H9 (cell line): Measurements from ENCODE around the gene PUDP. TPM values are rescaled to one million over a fixed set of nuclear protein-coding genes. Genes with fewer than 3 reads are reported as not detected.

ENCODE experiments used
- DNase-seq: peaks from one replicate; pipeline ENCODE4 v3.0.0-alpha.2; 2017
- H2AFZ ChIP-seq: one replicate; pipeline ENCODE4 v1.6.1; 2013; ENCODE audit warnings: mild to moderate bottlenecking, low read length, control low read depth, moderate library complexity
- H2AK5ac ChIP-seq: 2 replicates; pipeline ENCODE4 v1.6.1; 2013; ENCODE audit warnings: low read length, control low read depth, mixed read lengths; ENCODE audit not compliant: insufficient read length
- H2BK120ac ChIP-seq: one replicate; pipeline ENCODE4 v1.6.1; 2013; ENCODE audit warnings: low read depth, mild to moderate bottlenecking, low read length, control low read depth, inconsistent platforms; ENCODE audit not compliant: poor library complexity, severe bottlenecking
- H2BK12ac ChIP-seq: 2 replicates; pipeline ENCODE4 v1.6.1; 2013; ENCODE audit warnings: low read length, control low read depth, mixed read lengths, low read depth; ENCODE audit not compliant: insufficient read length
- H2BK15ac ChIP-seq: 2 replicates; pipeline ENCODE4 v1.6.1; 2013; ENCODE audit warnings: low read depth, low read length, control low read depth
- H2BK20ac ChIP-seq: one replicate; pipeline ENCODE4 v1.6.1; 2013; ENCODE audit warnings: low read depth, mild to moderate bottlenecking, low read length, control low read depth, inconsistent platforms; ENCODE audit not compliant: poor library complexity, severe bottlenecking
- H2BK5ac ChIP-seq: 2 replicates; pipeline ENCODE4 v1.6.1; 2013; ENCODE audit warnings: low read length, control low read depth, mixed read lengths; ENCODE audit not compliant: insufficient read length
- H3K14ac ChIP-seq: 2 replicates; pipeline ENCODE4 v1.6.1; 2013; ENCODE audit warnings: low read length, control low read depth; ENCODE audit not compliant: insufficient read depth
- H3K18ac ChIP-seq: 2 replicates; pipeline ENCODE4 v1.6.1; 2013; ENCODE audit warnings: low read depth, mild to moderate bottlenecking, mixed read lengths, low read length, control low read depth; ENCODE audit not compliant: insufficient read length
- H3K23ac ChIP-seq: 2 replicates; pipeline ENCODE4 v1.6.1; 2013; ENCODE audit warnings: low read length, control low read depth, mixed read lengths, low read depth; ENCODE audit not compliant: insufficient read length
- H3K23me2 ChIP-seq: 2 replicates; pipeline ENCODE4 v1.6.1; 2013; ENCODE audit warnings: low read depth, mild to moderate bottlenecking, mixed read lengths, low read length, control low read depth; ENCODE audit not compliant: insufficient read length, poor library complexity, severe bottlenecking
- H3K27ac ChIP-seq: 2 replicates; pipeline ENCODE4 v1.5.1; 2013; ENCODE audit warnings: low read length, control low read depth, mixed read lengths, low read depth; ENCODE audit not compliant: insufficient read length
- H3K27me3 ChIP-seq: 2 replicates; pipeline ENCODE4 v1.6.1; 2013; ENCODE audit warnings: low read length, control low read depth, inconsistent platforms; ENCODE audit not compliant: insufficient read depth
- H3K4ac ChIP-seq: 2 replicates; pipeline ENCODE4 v1.6.1; 2013; ENCODE audit warnings: low read depth, mild to moderate bottlenecking, control low read depth, inconsistent platforms, low read length, moderate library complexity
- H3K4me1 ChIP-seq: 2 replicates; pipeline ENCODE4 v1.6.1; 2013; ENCODE audit warnings: low read length, control low read depth, inconsistent platforms; ENCODE audit not compliant: insufficient read depth
- H3K4me2 ChIP-seq: 2 replicates; pipeline ENCODE4 v1.6.1; 2013; ENCODE audit warnings: low read length, control low read depth, mixed read lengths; ENCODE audit not compliant: insufficient read length, insufficient read depth
- H3K56ac ChIP-seq: 2 replicates; pipeline ENCODE4 v1.6.1; 2013; ENCODE audit warnings: low read depth, mild to moderate bottlenecking, mixed read lengths, low read length, control low read depth; ENCODE audit not compliant: insufficient read length
- H3K79me1 ChIP-seq: 2 replicates; pipeline ENCODE4 v1.6.1; 2013; ENCODE audit warnings: low read depth, mild to moderate bottlenecking, moderate library complexity, low read length, control low read depth, inconsistent platforms; ENCODE audit not compliant: insufficient read depth, poor library complexity, severe bottlenecking
- H3K79me2 ChIP-seq: 2 replicates; pipeline ENCODE4 v1.6.1; 2013; ENCODE audit warnings: low read length, control low read depth, inconsistent platforms; ENCODE audit not compliant: insufficient read depth
- H3K9ac ChIP-seq: 2 replicates; pipeline ENCODE4 v1.6.1; 2013; ENCODE audit warnings: low read length, control low read depth, mixed read lengths; ENCODE audit not compliant: insufficient read length; ENCODE audit errors: extremely low read depth
- H3K9me3 ChIP-seq: one replicate; pipeline ENCODE4 v1.6.1; 2013; ENCODE audit warnings: low read depth, low read length, inconsistent platforms; ENCODE audit not compliant: control insufficient read depth
- H3T11ph ChIP-seq: one replicate; pipeline ENCODE4 v1.6.1; 2013; ENCODE audit warnings: mild to moderate bottlenecking, low read length, control low read depth, inconsistent platforms
- H4K20me1 ChIP-seq: one replicate; pipeline ENCODE4 v1.6.1; 2013; ENCODE audit not compliant: control insufficient read depth, insufficient read length, insufficient read depth
- H4K5ac ChIP-seq: 2 replicates; pipeline ENCODE4 v1.6.1; 2013; ENCODE audit warnings: low read depth, mild to moderate bottlenecking, mixed read lengths, low read length, control low read depth; ENCODE audit not compliant: insufficient read length
- H4K8ac ChIP-seq: replicated peaks from 2 replicates; pipeline ENCODE4 v1.6.1; 2013; ENCODE audit warnings: low read length, control low read depth, mixed read lengths, low read depth; ENCODE audit not compliant: insufficient read length
- H4K91ac ChIP-seq: 2 replicates; pipeline ENCODE4 v1.6.1; 2013; ENCODE audit warnings: low read depth, mild to moderate bottlenecking, moderate library complexity, mixed read lengths, low read length, control low read depth; ENCODE audit not compliant: insufficient read length
- H3K27ac Mint-ChIP-seq, 3 experiments: 2 replicates in 2 of 3; 3 replicates in 1 of 3; pipeline ENCODE4 v1.8.0; 2020 to 2021; ENCODE audit warnings: mixed read lengths in 3 of 3, mild to moderate bottlenecking in 1 of 3, moderate library complexity in 1 of 3
- H3K27me3 Mint-ChIP-seq: 2 replicates; pipeline ENCODE4 v1.8.0; 2021; ENCODE audit warnings: low read depth, mild to moderate bottlenecking, moderate library complexity, mixed read lengths
- H3K36me3 Mint-ChIP-seq, 3 experiments: 2 replicates in 2 of 3; 3 replicates in 1 of 3; pipeline ENCODE4 v1.8.0; 2020 to 2021; ENCODE audit warnings: low read depth in 3 of 3, mixed read lengths in 3 of 3; ENCODE audit not compliant: insufficient read depth in 1 of 3
- H3K4me1 Mint-ChIP-seq, 2 experiments: 2 replicates each; pipeline ENCODE4 v1.8.0; 2020; ENCODE audit warnings: mixed read lengths in 2 of 2
- H3K4me3 Mint-ChIP-seq, 2 experiments: 2 replicates in 1 of 2; 3 replicates in 1 of 2; pipeline ENCODE4 v1.8.0; 2020 to 2021; ENCODE audit warnings: mild to moderate bottlenecking in 2 of 2, mixed read lengths in 2 of 2, moderate library complexity in 1 of 2
- H3K9me3 Mint-ChIP-seq, 2 experiments: 2 replicates in 1 of 2; 3 replicates in 1 of 2; pipeline ENCODE4 v1.8.0; 2020; ENCODE audit warnings: mild to moderate bottlenecking in 2 of 2, mixed read lengths in 2 of 2, moderate library complexity in 1 of 2
- CTCF ChIP-seq: fragments of 200-600 bp; sonication (generic); conservative IDR thresholded peaks from 3 replicates; pipeline ENCODE4 v1.8.0; 2021; ENCODE audit warnings: antibody characterized with exemption, mild to moderate bottlenecking
- WGBS: extraction: QIAGEN DNeasy Blood & Tissue Kit; methylation state at CpG from one replicate; pipeline ENCODE4 v1.1.7; 2013; ENCODE audit warnings: missing lambda C conversion rate, low lambda C conversion rate, mixed read lengths; ENCODE audit not compliant: insufficient read length; ENCODE audit errors: extremely low coverage; 5-methylcytosine and 5-hydroxymethylcytosine counted together
- total RNA-seq: library from RNA; stranded (reverse); gene quantifications from 2 replicates; pipeline ENCODE4 v1.2.1, GENCODE V29; 2021

The PUDP gene
- total RNA-seq, 1 experiment from 2014 or later = 46.3 TPM

GRCh38 chrX:7067256-7067655, 80.7 kb downstream of the PUDP start:
- Mint-ChIP-seq H3K4me3 (no peak overlapping the region), H3K9me3 (peaks cover 17 to 18% of the 10 kb centered on the region in 2 experiments), H3K4me1 (peaks cover 6 to 7% of the 10 kb centered on the region in 2 experiments; a peak in 3 of 4 replicates), H3K36me3 (peaks cover 33 to 45% (median 38%) of the 10 kb centered on the region in 3 experiments), H3K27ac (no peak overlapping the region), H3K27me3 (no peaks in the 10 kb centered on the region)
- no peak overlapping the region for H2BK5ac ChIP-seq
- H4K5ac ChIP-seq = no peak overlapping the region
- H3K56ac ChIP-seq = no peak overlapping the region
- H2BK15ac ChIP-seq = no peak overlapping the region
- no peak overlapping the region for H4K8ac ChIP-seq
- H4K20me1 ChIP-seq = no peaks in the 10 kb centered on the region
- no peak overlapping the region for H3K27ac ChIP-seq
- no peak overlapping the region for H3K14ac ChIP-seq
- H3K4me1 ChIP-seq = no peaks in the 10 kb centered on the region
- H3K27me3 ChIP-seq = no peaks in the 10 kb centered on the region
- H3K23ac ChIP-seq = no peak overlapping the region
- no peak overlapping the region for H3T11ph ChIP-seq
- H2AFZ ChIP-seq = no peak overlapping the region
- no peak overlapping the region for H2BK12ac ChIP-seq
- H3K4ac ChIP-seq = no peak overlapping the region
- no peak overlapping the region for H2BK20ac ChIP-seq
- H3K79me2 ChIP-seq = no peaks in the 10 kb centered on the region
- no peak for DNase-seq
- WGBS = no CpG with 5 or more reads among the region's 7 CpGs
- no peaks in the 10 kb centered on the region for H3K23me2 ChIP-seq
- peaks cover 10% of the 10 kb centered on the region for H3K9me3 ChIP-seq
- H3K9ac ChIP-seq = no peak overlapping the region
- no peak overlapping the region for H3K18ac ChIP-seq
- H3K4me2 ChIP-seq = no peak overlapping the region
- H2BK120ac ChIP-seq = no peak overlapping the region
- H2AK5ac ChIP-seq = no peak overlapping the region
- no peak overlapping the region for H4K91ac ChIP-seq
- no peak for TF ChIP-seq CTCF
- no peaks in the 10 kb centered on the region for H3K79me1 ChIP-seq
